NCI-H510A treated with DMSO at 0.1 percent for 48 hours (cell line): ENCODE data around the gene C16orf86.

Experiments
- DNase-seq: peaks from one replicate; lab custom pipeline; 2025; lab: John Stamatoyannopoulos, UW

The C16orf86 gene

GRCh38 chr16:67694611-67695010 is 28.0 kb downstream of the C16orf86 start:
- no peak for DNase-seq

DNA sequence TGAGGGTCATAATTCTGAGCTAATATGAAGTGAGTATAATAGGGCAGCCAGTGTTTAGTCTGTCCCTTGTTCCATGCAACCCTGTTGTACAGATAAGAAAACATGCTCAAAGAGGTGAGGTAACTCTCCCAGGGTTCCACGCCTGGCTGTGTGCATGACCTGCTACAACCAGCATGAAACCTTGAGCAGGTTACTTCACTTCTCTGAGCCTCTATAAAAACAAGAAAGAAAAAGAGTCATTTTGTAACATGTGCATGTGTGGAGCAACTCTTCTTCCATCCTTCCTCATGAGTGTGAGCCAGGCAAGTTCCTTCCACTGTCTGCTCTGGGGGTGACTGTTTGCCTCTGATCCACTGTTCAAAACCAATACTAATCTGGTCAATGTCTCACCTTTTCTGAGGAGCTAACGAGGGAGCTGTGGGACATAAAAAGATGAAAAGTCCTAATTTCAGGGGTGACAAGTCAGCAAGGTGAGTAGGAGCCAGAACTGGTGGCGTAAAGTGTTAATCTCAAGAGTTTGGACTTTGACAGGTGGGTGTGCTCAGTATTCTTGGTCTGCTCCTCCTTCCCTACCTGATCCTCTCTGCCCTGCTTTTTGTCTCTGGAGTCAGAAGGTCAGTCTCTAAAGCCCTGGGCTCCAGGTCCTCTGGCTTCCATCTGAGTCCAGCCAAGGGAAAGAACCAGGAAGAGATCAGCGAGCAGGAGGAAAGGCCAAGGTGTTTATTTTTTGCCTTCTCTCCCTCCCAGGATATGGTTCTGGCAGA is 31.0 kb downstream of the C16orf86 start:
- no peak for DNase-seq

DNA sequence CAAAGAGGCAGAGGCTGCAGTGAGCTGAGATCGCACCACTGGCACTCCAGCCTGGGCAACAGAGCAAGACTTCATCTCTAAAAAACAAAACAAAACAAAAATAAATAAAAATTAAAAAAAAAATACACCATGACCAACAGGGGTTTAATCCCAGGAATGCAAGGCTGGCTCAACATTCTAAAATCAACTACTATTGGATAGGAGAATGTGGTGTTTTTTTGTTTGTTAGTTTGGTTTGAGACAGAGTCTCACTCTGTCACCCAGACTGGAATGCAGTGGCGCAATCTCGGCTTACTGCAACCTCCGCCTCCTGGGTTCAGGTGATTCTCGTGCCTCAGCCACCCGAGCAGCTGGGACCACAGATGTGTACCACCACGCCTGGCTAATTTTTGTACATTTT is 32.7 kb downstream of the C16orf86 start:
- DNase-seq, result no peak

DNA sequence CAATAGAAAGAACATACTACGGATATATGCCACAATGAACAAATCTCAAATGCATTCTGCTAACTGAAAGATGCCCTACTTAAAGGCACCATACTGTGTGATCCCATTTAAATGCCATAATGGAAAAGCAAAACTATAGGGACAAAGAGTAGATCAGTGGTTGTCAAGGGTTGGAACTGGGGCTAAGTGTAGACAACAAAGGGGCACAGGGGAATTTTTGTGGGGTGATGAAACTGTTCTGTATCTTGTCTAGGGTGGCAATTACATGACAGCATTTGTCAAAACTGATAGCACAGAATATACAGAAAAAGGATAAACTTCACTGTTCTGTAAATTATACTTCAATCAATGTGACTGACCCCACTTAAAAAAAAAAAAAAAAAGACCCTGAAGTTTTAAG is 34.8 kb downstream of the C16orf86 start:
- no peak for DNase-seq

- DNase-seq, result no peak
Observed at GRCh38 chr16:67702130-67702529, 35.5 kb downstream of the C16orf86 start.

GRCh38 chr16:67703626-67704025 is 37.0 kb downstream of the C16orf86 start:
- no peak for DNase-seq

DNA sequence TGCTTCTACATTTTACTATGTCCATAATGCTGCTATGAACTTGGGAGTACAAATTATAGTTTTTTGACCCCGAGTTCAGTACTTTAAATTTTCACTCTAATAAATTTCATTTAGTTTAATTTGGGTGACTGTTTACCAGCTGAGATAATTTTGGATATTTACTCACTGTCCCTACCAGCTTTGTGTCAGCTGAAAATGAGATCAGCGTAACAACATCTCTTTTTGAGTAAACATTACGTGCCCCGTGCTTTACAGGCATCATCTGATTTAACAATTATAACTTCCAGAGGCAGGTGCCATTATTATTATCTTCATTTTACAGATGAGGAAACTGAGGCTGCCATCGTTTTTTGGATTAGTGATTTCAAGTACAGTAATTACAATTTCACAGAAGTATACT is 37.5 kb downstream of the C16orf86 start:
- DNase-seq, result no peak

- no peak for DNase-seq
Observed at GRCh38 chr16:67707210-67707609, 40.6 kb downstream of the C16orf86 start.

DNA sequence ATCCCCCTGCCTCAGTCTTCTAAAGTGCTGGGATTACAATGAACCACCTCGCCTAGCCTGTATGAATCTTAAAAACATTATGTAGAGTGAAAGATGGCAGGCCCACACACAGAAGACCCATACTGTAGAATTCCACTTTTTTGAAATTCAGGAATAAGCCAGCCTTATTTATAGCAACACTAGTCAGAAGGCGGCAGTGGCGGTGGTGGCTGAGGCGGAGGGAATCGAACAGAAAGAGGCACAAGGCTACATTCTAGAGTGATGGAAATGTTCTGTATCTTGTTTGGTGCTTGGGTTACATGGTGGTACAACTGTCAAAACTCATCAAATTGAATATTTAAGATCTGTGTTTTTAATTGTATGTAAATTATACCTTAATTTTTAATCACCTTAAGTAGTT is 41.2 kb downstream of the C16orf86 start:
- DNase-seq, result no peak

- DNase-seq, result no peak
Observed at GRCh38 chr16:67708368-67708771, 41.8 kb downstream of the C16orf86 start.

GRCh38 chr16:67709050-67709449 is 42.4 kb downstream of the C16orf86 start:
- no peak for DNase-seq

DNA sequence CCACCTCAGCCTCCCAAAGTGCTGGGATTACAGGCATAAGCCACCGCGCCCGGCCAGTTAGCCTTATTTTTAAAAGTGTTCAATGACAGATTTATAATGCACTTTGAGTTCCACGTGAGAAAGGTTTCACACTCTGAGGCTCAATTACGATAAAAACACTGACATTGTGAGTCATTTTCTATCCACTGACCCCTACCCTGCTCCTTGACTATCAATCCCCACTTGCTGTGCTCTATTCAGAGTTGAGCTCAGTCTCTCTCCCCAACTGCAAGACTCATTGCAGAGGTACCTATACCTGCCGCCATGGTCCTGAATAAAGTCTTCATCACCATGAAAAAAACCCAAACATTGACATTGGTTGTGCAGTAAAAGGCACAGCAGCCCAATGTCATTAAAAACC is 44.0 kb downstream of the C16orf86 start:
- DNase-seq, result no peak

GRCh38 chr16:67713647-67714273 is 47.1 kb downstream of the C16orf86 start:
- DNase-seq, result no peak

GRCh38 chr16:67714522-67714921 is 47.9 kb downstream of the C16orf86 start:
- DNase-seq, result no peak

- no peak for DNase-seq
Observed at GRCh38 chr16:67716097-67716496, 49.5 kb downstream of the C16orf86 start.
